ENCODE results near the gene SETD1A.
"Not testable (repeated sequence)": the region's sequence is repeated elsewhere in the genome, so short reads cannot be mapped to it uniquely, and the experiment has no call there.

Gene SETD1A

GRCh38 chr16:31016018-31016417 lies 58.5 kb downstream of the SETD1A start:
- in situ Hi-C loops (cut with MboI; ENCODE audit: low pct_unique_long_range_greater_than_20kb, low sequenced_read_pairs, unreplicated experiment), result no loop called here
- peak; percentile 25 for TF ChIP-seq CTCF (IDR thresholded peaks at IDR 0.05; ENCODE audit: extremely low read depth, insufficient read depth, missing control alignments)
- DNase-seq (ENCODE audit: low spot score), result no peak

DNA sequence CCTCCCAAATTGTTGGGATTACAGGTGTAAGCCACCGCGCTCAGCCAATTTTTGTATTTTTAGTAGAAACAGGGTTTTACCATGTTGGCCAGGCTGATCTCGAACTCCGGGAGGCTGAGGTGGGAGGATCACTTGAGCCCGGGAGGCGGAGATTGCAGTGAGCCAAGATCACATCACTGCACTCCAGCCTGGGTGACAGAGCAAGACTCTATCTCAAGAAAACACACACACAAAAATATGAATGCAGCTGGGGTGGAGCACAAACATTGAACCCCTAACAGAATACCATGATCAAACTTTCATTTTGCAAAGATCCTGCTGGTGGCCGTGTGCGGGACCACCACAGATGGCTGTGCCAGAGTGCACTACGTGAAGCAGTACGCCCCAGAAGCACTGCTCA lies 60.2 kb downstream of the SETD1A start:
- in situ Hi-C loops (cut with MboI; ENCODE audit: low pct_unique_long_range_greater_than_20kb, low sequenced_read_pairs, unreplicated experiment); DNase-seq (ENCODE audit: low spot score): not testable (repeated sequence)

GRCh38 chr16:31020536-31020935 lies 63.0 kb downstream of the SETD1A start:
- TF ChIP-seq CTCF (IDR thresholded peaks at IDR 0.05; ENCODE audit: extremely low read depth, insufficient read depth, missing control alignments), result no peak
- in situ Hi-C loops (cut with MboI; ENCODE audit: low pct_unique_long_range_greater_than_20kb, low sequenced_read_pairs, unreplicated experiment), result no loop called here
- DNase-seq (ENCODE audit: low spot score), result no peak

- no peak for TF ChIP-seq CTCF (IDR thresholded peaks at IDR 0.05; ENCODE audit: extremely low read depth, insufficient read depth, missing control alignments)
- DNase-seq (ENCODE audit: low spot score), result no peak
- in situ Hi-C loops (cut with MboI; ENCODE audit: low pct_unique_long_range_greater_than_20kb, low sequenced_read_pairs, unreplicated experiment), result no loop called here
Observed at GRCh38 chr16:31022544-31023251, 65.1 kb downstream of the SETD1A start.

- in situ Hi-C loops (cut with MboI; ENCODE audit: low pct_unique_long_range_greater_than_20kb, low sequenced_read_pairs, unreplicated experiment), result no loop called here
- TF ChIP-seq CTCF (IDR thresholded peaks at IDR 0.05; ENCODE audit: extremely low read depth, insufficient read depth, missing control alignments), result no peak
- DNase-seq (ENCODE audit: low spot score), result no peak
Observed at GRCh38 chr16:31023252-31023602, 65.7 kb downstream of the SETD1A start.

DNA sequence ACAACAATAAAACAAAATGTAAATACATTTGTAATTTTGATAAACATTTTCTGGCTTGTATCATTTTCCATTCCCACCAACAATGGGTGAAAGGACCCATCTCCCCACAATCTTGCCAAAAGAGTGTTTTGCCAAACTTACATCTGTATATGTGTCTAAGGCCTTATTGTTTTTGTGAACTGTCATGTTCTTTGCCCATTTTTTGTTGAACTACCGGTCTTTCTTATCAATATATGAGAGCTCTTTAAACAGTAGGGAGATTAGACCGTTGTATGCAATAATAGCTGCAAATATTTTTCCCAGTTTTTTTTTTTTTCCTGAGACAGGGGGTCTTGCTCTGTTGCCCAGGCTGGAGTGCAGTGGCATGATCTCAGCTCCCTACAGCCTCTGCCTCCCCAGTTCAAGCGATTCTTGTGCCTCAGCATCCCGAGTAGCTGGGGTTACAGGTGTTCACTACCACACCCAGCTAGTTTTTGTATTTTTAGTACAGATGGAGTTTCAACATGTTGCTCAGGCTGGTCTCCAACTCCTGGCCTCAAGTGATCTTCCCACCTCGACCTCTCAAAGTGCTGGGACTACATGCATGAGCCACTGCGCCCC lies 66.2 kb downstream of the SETD1A start:
- TF ChIP-seq CTCF (IDR thresholded peaks at IDR 0.05; ENCODE audit: extremely low read depth, insufficient read depth, missing control alignments), result no peak
- in situ Hi-C loops (cut with MboI; ENCODE audit: low pct_unique_long_range_greater_than_20kb, low sequenced_read_pairs, unreplicated experiment), result no loop called here
- DNase-seq (ENCODE audit: low spot score), result no peak

DNA sequence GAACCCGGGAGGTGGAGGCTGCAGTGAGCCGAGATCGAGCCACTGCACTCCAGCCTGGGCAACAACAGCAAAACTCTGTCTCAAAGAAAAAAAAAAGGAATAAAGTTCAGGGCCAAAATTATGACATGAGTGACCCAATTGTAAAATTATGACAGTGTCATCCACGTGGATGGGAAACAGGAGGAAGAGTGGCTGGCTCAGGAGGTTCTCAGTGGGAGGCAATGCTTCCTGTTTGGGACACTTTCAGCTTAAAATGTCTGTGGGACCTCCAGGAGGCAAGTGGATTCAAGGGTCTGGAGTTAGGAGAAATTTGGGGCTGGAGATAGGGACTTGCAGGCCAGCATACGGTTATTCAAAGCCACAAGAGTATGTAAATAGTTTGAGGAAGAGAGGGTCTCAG lies 67.8 kb downstream of the SETD1A start:
- no peak for TF ChIP-seq CTCF (IDR thresholded peaks at IDR 0.05; ENCODE audit: extremely low read depth, insufficient read depth, missing control alignments)
- in situ Hi-C loops (cut with MboI; ENCODE audit: low pct_unique_long_range_greater_than_20kb, low sequenced_read_pairs, unreplicated experiment), result no loop called here
- no peak for DNase-seq (ENCODE audit: low spot score)

All from GM13977 (cell line).